HEK293 (cell line): ENCODE data around the gene CYTH4.

Experiments
- CTCF ChIA-PET: fragments of 350-600 bp; formaldehyde crosslinking; extraction: SDS; loops from one replicate; lab custom pipeline; 2021; ENCODE audit warnings: antibody characterized with exemption; lab: Yijun Ruan, JAX
- POLR2A ChIA-PET: fragments of 300-600 bp; formaldehyde crosslinking; extraction: SDS; loops from one replicate; lab custom pipeline; 2020; ENCODE audit warnings: antibody characterized with exemption, inconsistent platforms; lab: Yijun Ruan, JAX
- H3K27ac ChIP-seq: fragments of 200-500 bp; sonication (Bioruptor generic); 2 replicates; pipeline ENCODE4 v1.5.1; 2014; ENCODE audit warnings: low read depth, low read length, control low read depth, inconsistent platforms; ENCODE audit errors: extremely low read depth
- H3K36me3 ChIP-seq, 2 experiments: fragments of 200-500 bp in 1 of 2; sonication (Bioruptor generic) in 1 of 2; 1 replicate in 1 of 2; 2 replicates in 1 of 2; pipeline ENCODE4 v1.5.1; 2014 to 2017; ENCODE audit warnings: inconsistent platforms in 2 of 2, low read length in 2 of 2; ENCODE audit not compliant: control insufficient read depth in 2 of 2, insufficient read depth in 1 of 2
- H3K4me1 ChIP-seq: fragments of 200-500 bp; sonication (Bioruptor generic); 2 replicates; pipeline ENCODE4 v1.5.1; 2014; ENCODE audit warnings: mild to moderate bottlenecking, low read length, inconsistent platforms; ENCODE audit not compliant: control insufficient read depth, insufficient read depth
- H3K4me3 ChIP-seq: 2 replicates; pipeline ENCODE4 v1.5.1; 2011; ENCODE audit warnings: low read depth, mild to moderate bottlenecking, control low read depth, low read length, moderate library complexity
- H3K9me3 ChIP-seq: fragments of 200-500 bp; sonication (Bioruptor generic); 2 replicates; pipeline ENCODE4 v1.5.1; 2014; ENCODE audit warnings: low read depth, low read length, inconsistent platforms; ENCODE audit not compliant: control insufficient read depth, insufficient read depth
- GFI1B ChIP-seq: fragments of 450-650 bp; formaldehyde crosslinking; IDR thresholded peaks from 2 replicates; pipeline ENCODE4 v1.5.1; 2016; ENCODE audit warnings: missing biosample characterization, missing genetic modification characterization
- GLIS2 ChIP-seq: fragments of 450-650 bp; formaldehyde crosslinking; IDR thresholded peaks from 2 replicates; pipeline ENCODE4 v1.5.1; 2016; ENCODE audit warnings: missing biosample characterization, missing genetic modification characterization
- PRDM4 ChIP-seq: fragments of 450-650 bp; formaldehyde crosslinking; IDR thresholded peaks from 2 replicates; pipeline ENCODE4 v1.5.1; 2017; ENCODE audit warnings: missing biosample characterization, missing genetic modification characterization
- SP2 ChIP-seq: fragments of 450-650 bp; formaldehyde crosslinking; IDR thresholded peaks from 2 replicates; pipeline ENCODE4 v1.5.1; 2016; ENCODE audit warnings: missing biosample characterization, missing genetic modification characterization
- ZBTB20 ChIP-seq: fragments of 450-650 bp; formaldehyde crosslinking; IDR thresholded peaks from 2 replicates; pipeline ENCODE4 v1.5.1; 2016; ENCODE audit warnings: missing biosample characterization, missing genetic modification characterization
- ZFP41 ChIP-seq: fragments of 450-650 bp; formaldehyde crosslinking; IDR thresholded peaks from 2 replicates; pipeline ENCODE4 v1.5.1; 2016; ENCODE audit warnings: missing biosample characterization, missing genetic modification characterization, borderline replicate concordance
- ZIC2 ChIP-seq: fragments of 450-650 bp; formaldehyde crosslinking; IDR thresholded peaks from 2 replicates; pipeline ENCODE4 v1.5.1; 2016; ENCODE audit warnings: missing biosample characterization, missing genetic modification characterization
- ZNF391 ChIP-seq: fragments of 450-650 bp; formaldehyde crosslinking; IDR thresholded peaks from 2 replicates; pipeline ENCODE4 v1.5.1; 2016; ENCODE audit warnings: low read depth, missing biosample characterization, missing genetic modification characterization, borderline replicate concordance
- ZNF513 ChIP-seq: fragments of 450-650 bp; IDR thresholded peaks from 2 replicates; pipeline ENCODE4 v1.5.1; 2018; ENCODE audit warnings: missing biosample characterization, missing genetic modification characterization
- ZNF518A ChIP-seq: fragments of 450-650 bp; formaldehyde crosslinking; conservative IDR thresholded peaks from 2 replicates; pipeline ENCODE4 v1.5.1; 2016; ENCODE audit warnings: low read depth, missing biosample characterization, missing genetic modification characterization
- ZNF530 ChIP-seq: fragments of 450-650 bp; formaldehyde crosslinking; IDR thresholded peaks from 2 replicates; pipeline ENCODE4 v1.5.1; 2016; ENCODE audit warnings: low read depth, missing biosample characterization, missing genetic modification characterization
- ZNF580 ChIP-seq: fragments of 450-650 bp; formaldehyde crosslinking; IDR thresholded peaks from 2 replicates; pipeline ENCODE4 v1.5.1; 2016; ENCODE audit warnings: missing biosample characterization, missing genetic modification characterization
- ZNF660 ChIP-seq: fragments of 450-650 bp; IDR thresholded peaks from 2 replicates; pipeline ENCODE4 v1.5.1; 2018; ENCODE audit warnings: missing biosample characterization, mild to moderate bottlenecking, missing genetic modification characterization
- ZNF747 ChIP-seq: fragments of 450-650 bp; formaldehyde crosslinking; IDR thresholded peaks from 2 replicates; pipeline ENCODE4 v1.5.1; 2016; ENCODE audit warnings: missing biosample characterization, missing genetic modification characterization
- ZSCAN23 ChIP-seq: fragments of 450-650 bp; formaldehyde crosslinking; IDR thresholded peaks from 2 replicates; pipeline ENCODE4 v1.5.1; 2016; ENCODE audit warnings: missing biosample characterization, missing genetic modification characterization
- ZSCAN5A ChIP-seq: fragments of 450-650 bp; formaldehyde crosslinking; IDR thresholded peaks from 2 replicates; pipeline ENCODE4 v1.5.1; 2016; ENCODE audit warnings: missing biosample characterization, missing genetic modification characterization

Gene CYTH4

GRCh38 chr22:37235897-37236607 is 46.3 kb upstream of the CYTH4 start:
- POLR2A ChIA-PET, result no interaction called here
- H3K36me3 ChIP-seq, result no peaks in the 10 kb centered on the region
- H3K4me1 ChIP-seq, result no peaks in the 10 kb centered on the region
- CTCF ChIA-PET, result interaction anchor here (1.0 kb wide), 1 partner anchor 24 kb away, joined by 3 read pairs; no protein-coding TSS in a partner anchor
- no peak overlapping the region for H3K27ac ChIP-seq
- TF ChIP-seq GLIS2 (tag by site-specific recombination) (no peak), ZNF580 (tag by site-specific recombination) (no peak), GFI1B (tag by site-specific recombination) (no peak), ZNF660 (no peak)
- H3K9me3 ChIP-seq, result no peaks in the 10 kb centered on the region
- H3K4me3 ChIP-seq, result no peak overlapping the region

GRCh38 chr22:37237371-37238268 is 44.7 kb upstream of the CYTH4 start:
- Histone ChIP-seq H3K4me1 (no peaks in the 10 kb centered on the region), H3K27ac (no peak overlapping the region), H3K36me3 (no peaks in the 10 kb centered on the region), H3K9me3 (no peaks in the 10 kb centered on the region), H3K4me3 (no peak overlapping the region)
- CTCF ChIA-PET, result interaction anchor here (1.0 to 1.3 kb wide), 3 partner anchors 8 to 38 kb away, joined by 3 to 8 read pairs (median 3); no protein-coding TSS in a partner anchor
- no peak for TF ChIP-seq ZNF518A (tag by site-specific recombination)
- no peak for TF ChIP-seq ZSCAN5A (tag by site-specific recombination)
- no peak for TF ChIP-seq SP2 (tag by site-specific recombination)
- no peak for TF ChIP-seq ZNF391 (tag by site-specific recombination)
- no peak for TF ChIP-seq ZSCAN23
- no peak for TF ChIP-seq ZNF530 (tag by site-specific recombination)
- TF ChIP-seq ZNF513, result no peak
- peak; percentile 16; the same call in 1 of the 2 replicates for TF ChIP-seq ZIC2 (tag by site-specific recombination)
- no peak for TF ChIP-seq ZNF747
- no peak for TF ChIP-seq PRDM4 (tag by site-specific recombination)
- TF ChIP-seq ZFP41, result no peak
- peak; percentile 20; the same call in 1 of the 2 replicates for TF ChIP-seq ZBTB20 (tag by site-specific recombination)
- POLR2A ChIA-PET, result interaction anchor here (0.6 kb wide), 1 partner anchor 470 kb away, joined by 4 read pairs; no protein-coding TSS in a partner anchor
